Mucosa of rectum (tissue), 2 donors: Measurements from ENCODE around the gene NOS3.
"Not testable (repeated sequence)": the region's sequence is repeated elsewhere in the genome, so short reads cannot be mapped to it uniquely, and the experiment has no call there.

Experiments
- H3K27ac ChIP-seq, 2 donors: one replicate each; pipeline ENCODE4 v1.7.0; 2013; ENCODE audit warnings: inconsistent platforms in 2 of 2, low read depth in 2 of 2, low read length in 2 of 2
- H3K27me3 ChIP-seq, 2 donors: one replicate each; pipeline ENCODE4 v1.7.0; 2013; ENCODE audit warnings: low read length in 2 of 2; ENCODE audit not compliant: control insufficient read depth in 2 of 2, insufficient read depth in 2 of 2
- H3K36me3 ChIP-seq, 2 donors: one replicate each; pipeline ENCODE4 v1.7.0; 2013; ENCODE audit warnings: low read length in 2 of 2; ENCODE audit not compliant: control insufficient read depth in 2 of 2, insufficient read depth in 2 of 2
- H3K4me1 ChIP-seq, 2 donors: one replicate each; pipeline ENCODE4 v1.7.0; 2013; ENCODE audit warnings: low read length in 2 of 2, mild to moderate bottlenecking in 1 of 2; ENCODE audit not compliant: control insufficient read depth in 2 of 2, insufficient read depth in 2 of 2
- H3K4me3 ChIP-seq, 2 donors: one replicate each; pipeline ENCODE4 v1.7.0; 2013; ENCODE audit warnings: low read length in 2 of 2
- H3K9ac ChIP-seq, 2 donors: one replicate each; pipeline ENCODE4 v1.7.0; 2013; ENCODE audit warnings: low read length in 2 of 2, low read depth in 1 of 2, mild to moderate bottlenecking in 1 of 2
- H3K9me3 ChIP-seq, 2 donors: one replicate each; pipeline ENCODE4 v1.7.0; 2013; ENCODE audit warnings: low read length in 2 of 2; ENCODE audit not compliant: control insufficient read depth in 2 of 2
- donor health status: healthy.
- donor health status: Normal muscosa, but diverticular disease.

NOS3 gene

GRCh38 chr7:151010307-151011096 is 19.7 kb downstream of the NOS3 start:
- no peak overlapping the region for H3K27ac ChIP-seq
- no peaks in the 10 kb centered on the region for H3K27me3 ChIP-seq
- H3K9me3 ChIP-seq, result no peaks in the 10 kb centered on the region
- no peak overlapping the region for H3K4me3 ChIP-seq
- H3K9ac ChIP-seq, result no peak overlapping the region
- no peaks in the 10 kb centered on the region for H3K36me3 ChIP-seq
- H3K4me1 ChIP-seq, result peaks cover 12 to 29% of the 10 kb centered on the region in 2 donors

GRCh38 chr7:151011097-151011409 is 20.2 kb downstream of the NOS3 start:
- H3K36me3 ChIP-seq, result no peaks in the 10 kb centered on the region
- H3K9me3 ChIP-seq, result no peaks in the 10 kb centered on the region
- H3K4me3 ChIP-seq, result no peak overlapping the region
- no peak overlapping the region for H3K27ac ChIP-seq
- no peaks in the 10 kb centered on the region for H3K27me3 ChIP-seq
- no peak overlapping the region for H3K9ac ChIP-seq
- peaks cover 12 to 29% of the 10 kb centered on the region in 2 donors for H3K4me1 ChIP-seq

GRCh38 chr7:151011616-151012015 is 20.8 kb downstream of the NOS3 start:
- H3K9me3 ChIP-seq, H3K4me3 ChIP-seq, H3K9ac ChIP-seq, H3K27ac ChIP-seq, H3K36me3 ChIP-seq, H3K27me3 ChIP-seq: not testable (repeated sequence)
- peaks cover 12 to 29% of the 10 kb centered on the region in 2 donors for H3K4me1 ChIP-seq

DNA sequence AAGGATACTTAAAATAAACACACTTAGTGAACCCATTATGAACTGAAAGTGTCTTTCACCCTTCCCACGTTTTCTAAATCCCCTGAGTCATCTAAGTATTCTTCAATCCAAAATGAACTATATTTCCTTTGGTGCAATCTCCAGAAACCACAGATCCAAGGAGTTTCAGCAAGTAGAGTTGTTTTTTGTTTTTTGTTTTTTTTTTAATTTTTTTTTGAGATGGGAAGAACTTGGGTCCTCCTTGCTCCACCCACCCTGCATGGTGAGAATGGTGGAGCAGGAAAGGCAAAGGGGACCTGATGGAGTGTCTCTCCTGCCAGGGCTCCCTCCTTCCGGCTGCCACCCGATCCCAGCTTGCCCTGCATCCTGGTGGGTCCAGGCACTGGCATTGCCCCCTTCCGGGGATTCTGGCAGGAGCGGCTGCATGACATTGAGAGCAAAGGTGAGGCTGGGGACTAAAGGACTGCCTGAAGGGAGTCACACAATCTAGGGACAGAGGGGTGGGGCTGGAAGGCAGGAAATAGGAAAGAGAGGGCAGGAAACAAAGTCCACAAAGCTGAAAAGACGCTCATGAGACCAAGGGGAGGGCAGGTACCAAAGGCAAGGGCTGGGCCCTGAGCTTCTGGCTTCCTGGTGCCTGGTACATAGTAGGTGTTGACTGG is 21.3 kb downstream of the NOS3 start:
- H3K4me3 ChIP-seq, result no peak overlapping the region
- H3K4me1 ChIP-seq, result peaks cover 12 to 29% of the 10 kb centered on the region in 2 donors
- H3K9ac ChIP-seq, result no peak overlapping the region
- H3K27me3 ChIP-seq, result no peaks in the 10 kb centered on the region
- H3K27ac ChIP-seq, result peak overlapping the region; percentile 46 to 56
- no peaks in the 10 kb centered on the region for H3K9me3 ChIP-seq
- no peaks in the 10 kb centered on the region for H3K36me3 ChIP-seq

DNA sequence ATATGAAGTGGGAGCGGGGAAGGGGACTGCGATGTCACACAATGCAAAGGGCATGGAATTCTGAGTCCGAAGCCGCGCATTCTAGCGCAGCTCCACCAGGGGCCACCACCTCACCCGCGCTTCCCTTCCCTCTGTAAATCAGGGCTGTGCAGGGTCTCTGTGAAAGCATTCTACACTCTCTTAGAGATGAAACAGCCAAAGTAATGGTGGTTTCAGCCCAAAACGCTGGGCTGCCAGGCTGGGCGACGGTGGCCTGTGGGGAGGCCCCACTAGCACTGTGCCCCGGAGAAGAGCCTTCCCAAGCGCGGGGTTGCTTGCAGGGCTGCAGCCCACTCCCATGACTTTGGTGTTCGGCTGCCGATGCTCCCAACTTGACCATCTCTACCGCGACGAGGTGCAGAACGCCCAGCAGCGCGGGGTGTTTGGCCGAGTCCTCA is 22.1 kb downstream of the NOS3 start:
- H3K27me3 ChIP-seq, result no peaks in the 10 kb centered on the region
- H3K36me3 ChIP-seq, result no peaks in the 10 kb centered on the region
- no peak overlapping the region for H3K9ac ChIP-seq
- peaks cover 12 to 33% of the 10 kb centered on the region in 2 donors for H3K4me1 ChIP-seq
- no peaks in the 10 kb centered on the region for H3K9me3 ChIP-seq
- H3K27ac ChIP-seq, result peak overlapping the region; percentile 46 to 56
- H3K4me3 ChIP-seq, result peak overlapping the region in 1 of 2 donors; percentile 7

DNA sequence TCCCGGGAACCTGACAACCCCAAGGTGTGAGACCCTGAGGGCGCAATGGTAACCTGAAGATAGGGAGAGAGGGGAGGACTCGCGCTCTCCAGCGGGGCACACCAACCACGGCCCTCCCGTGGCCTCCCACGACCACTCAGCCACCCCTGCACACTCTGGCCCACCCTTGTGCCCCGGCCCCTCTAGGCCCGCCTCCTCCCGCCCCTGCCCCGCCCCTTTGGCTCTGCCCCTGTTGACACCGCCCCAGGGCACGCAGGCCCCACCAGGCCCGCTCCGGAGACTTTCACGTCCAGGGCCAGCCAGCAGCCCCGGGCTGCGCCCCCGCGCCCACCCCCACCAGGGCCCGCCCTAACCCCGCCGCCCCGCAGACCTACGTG is 22.5 kb downstream of the NOS3 start:
- H3K27ac ChIP-seq, result no peak overlapping the region
- no peak overlapping the region for H3K4me3 ChIP-seq
- H3K9me3 ChIP-seq, result no peaks in the 10 kb centered on the region
- peaks cover 0 to 2% of the 10 kb centered on the region in 2 donors for H3K27me3 ChIP-seq
- no peaks in the 10 kb centered on the region for H3K36me3 ChIP-seq
- peaks cover 14 to 35% of the 10 kb centered on the region in 2 donors for H3K4me1 ChIP-seq
- no peak overlapping the region for H3K9ac ChIP-seq

GRCh38 chr7:151013733-151014497 is 23.1 kb downstream of the NOS3 start:
- peaks cover 19 to 34% of the 10 kb centered on the region in 2 donors for H3K4me1 ChIP-seq
- peaks cover 0 to 6% of the 10 kb centered on the region in 2 donors for H3K27me3 ChIP-seq
- peak overlapping the region; percentile 9 to 60 for H3K4me3 ChIP-seq
- no peaks in the 10 kb centered on the region for H3K9me3 ChIP-seq
- no peak overlapping the region for H3K27ac ChIP-seq
- peak overlapping the region; percentile 5 to 44 for H3K9ac ChIP-seq
- no peaks in the 10 kb centered on the region for H3K36me3 ChIP-seq

DNA sequence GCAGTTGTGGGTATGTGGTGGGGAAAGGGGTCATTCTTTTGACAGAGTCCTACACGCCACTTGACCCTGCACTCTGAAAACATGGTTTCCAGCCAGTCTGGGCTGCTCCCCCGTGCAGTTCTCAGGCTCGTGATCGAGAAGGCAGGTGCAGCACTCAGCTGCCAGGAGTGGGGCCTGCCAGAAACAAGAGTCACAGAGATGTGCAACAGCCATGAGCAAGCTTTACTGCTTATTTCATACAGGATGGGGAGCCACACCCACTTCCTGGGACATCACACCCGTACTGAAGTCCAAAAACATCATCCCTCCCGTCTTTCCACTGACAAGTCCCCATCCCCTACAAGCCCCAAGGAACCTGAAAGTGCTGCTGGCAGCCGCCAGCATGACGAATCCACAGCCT is 24.1 kb downstream of the NOS3 start:
- no peaks in the 10 kb centered on the region for H3K36me3 ChIP-seq
- no peaks in the 10 kb centered on the region for H3K9me3 ChIP-seq
- peaks cover 7 to 17% of the 10 kb centered on the region in 2 donors for H3K27me3 ChIP-seq
- H3K9ac ChIP-seq, result no peak overlapping the region
- no peak overlapping the region for H3K4me3 ChIP-seq
- H3K27ac ChIP-seq, result no peak overlapping the region
- peaks cover 20 to 34% of the 10 kb centered on the region in 2 donors for H3K4me1 ChIP-seq

- Histone ChIP-seq H3K4me1 (peaks cover 20 to 30% of the 10 kb centered on the region in 2 donors), H3K9me3 (no peaks in the 10 kb centered on the region), H3K4me3 (no peak overlapping the region), H3K27ac (no peak overlapping the region), H3K27me3 (peaks cover 15 to 20% of the 10 kb centered on the region in 2 donors), H3K36me3 (no peaks in the 10 kb centered on the region), H3K9ac (no peak overlapping the region)
These were observed 25.1 kb downstream of the NOS3 start for GRCh38 chr7:151015967-151016366.

- Histone ChIP-seq H3K27me3 (peaks cover 15 to 20% of the 10 kb centered on the region in 2 donors), H3K27ac (no peak overlapping the region), H3K9me3 (no peaks in the 10 kb centered on the region), H3K4me3 (no peak overlapping the region), H3K9ac (no peak overlapping the region), H3K4me1 (peaks cover 20 to 30% of the 10 kb centered on the region in 2 donors), H3K36me3 (no peaks in the 10 kb centered on the region)
These were observed 25.7 kb downstream of the NOS3 start for GRCh38 chr7:151016505-151016904.
